ENCODE data around the gene WDR76.

DNA sequence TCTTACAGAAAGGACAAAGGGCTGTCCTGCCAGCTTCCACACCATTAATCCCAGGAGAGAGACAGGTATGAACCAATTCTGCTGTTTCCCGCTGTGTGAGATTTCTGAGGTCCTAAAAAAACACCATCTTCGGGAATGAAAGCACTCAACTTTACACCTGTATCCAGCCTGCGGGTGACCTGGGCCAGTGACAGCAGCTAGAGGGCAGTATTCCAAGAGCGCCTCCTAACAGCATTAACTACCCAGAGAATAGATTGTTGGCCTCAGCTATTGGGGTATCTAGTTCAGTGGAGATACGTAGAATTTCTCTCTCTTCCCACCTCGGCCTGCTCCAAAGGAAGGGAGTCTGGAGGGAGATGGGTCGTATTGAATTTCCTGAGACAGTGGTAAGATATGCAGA lies 55.1 kb downstream of the WDR76 start:
- TF ChIP-seq POLR2AphosphoS5 (IDR thresholded peaks at IDR 0.05; ENCODE audit: low read depth, low read length) (no peak), POLR2A (IDR thresholded peaks at IDR 0.05; ENCODE audit: low read depth, low read length) (no peak)
